ENCODE data around the gene GALNT17. TPM values are rescaled to one million over a fixed set of nuclear protein-coding genes. Genes with fewer than 3 reads are reported as not detected.
"Not testable (repeated sequence)": the region's sequence is repeated elsewhere in the genome, so short reads cannot be mapped to it uniquely, and the experiment has no call there.

GALNT17 gene
- total RNA-seq, 2 experiments from 2014 or later = not detected

GRCh38 chr7:71173955-71174354 is 42.0 kb downstream of the GALNT17 start:
- Mint-ChIP-seq H3K9me3 (ENCODE audit: low read depth) (peaks cover 12% of the 10 kb centered on the region), H3K27ac (no peak overlapping the region), H3K4me3 (no peak overlapping the region), H3K27me3 (no peaks in the 10 kb centered on the region), H3K4me1 (no peaks in the 10 kb centered on the region), H3K36me3 (ENCODE audit: low read depth) (no peaks in the 10 kb centered on the region)
- POLR2A ChIA-PET = no interaction called here
- no peak for DNase-seq
- CTCF ChIA-PET = no interaction called here
- no peak for ATAC-seq
- intact Hi-C loops (cut with DNase I, micrococcal nuclease) = no loop called here

GRCh38 chr7:71182438-71182935 is 50.5 kb downstream of the GALNT17 start:
- Mint-ChIP-seq H3K9me3 (ENCODE audit: low read depth) (peaks cover 8% of the 10 kb centered on the region), H3K27me3 (no peaks in the 10 kb centered on the region), H3K27ac (no peak overlapping the region), H3K4me3 (no peak overlapping the region), H3K36me3 (ENCODE audit: low read depth) (no peaks in the 10 kb centered on the region), H3K4me1 (no peaks in the 10 kb centered on the region)
- no peak for ATAC-seq
- ChIA-PET CTCF (no interaction called here), POLR2A (interaction anchor here (0.6 kb wide), 1 partner anchor 302 kb away, joined by 3 read pairs; no protein-coding TSS in a partner anchor)
- intact Hi-C loops (cut with DNase I, micrococcal nuclease) = no loop called here
- no peak for DNase-seq

GRCh38 chr7:71184136-71184535 is 52.2 kb downstream of the GALNT17 start:
- Mint-ChIP-seq H3K27me3 (no peaks in the 10 kb centered on the region), H3K9me3 (ENCODE audit: low read depth) (peaks cover 16% of the 10 kb centered on the region), H3K36me3 (ENCODE audit: low read depth) (no peaks in the 10 kb centered on the region), H3K4me1 (no peaks in the 10 kb centered on the region), H3K27ac (no peak overlapping the region), H3K4me3 (no peak overlapping the region)
- ATAC-seq (no peak), DNase-seq (no peak)
- ChIA-PET POLR2A (interaction anchor here (0.7 kb wide), 1 partner anchor 219 kb away, joined by 3 read pairs; no protein-coding TSS in a partner anchor), CTCF (no interaction called here)
- intact Hi-C loops (cut with DNase I, micrococcal nuclease) = no loop called here

GRCh38 chr7:71184609-71185008 is 52.7 kb downstream of the GALNT17 start:
- H3K27ac Mint-ChIP-seq = no peak overlapping the region
- ChIA-PET POLR2A (interaction anchor here (0.7 kb wide), 1 partner anchor 218 kb away, joined by 3 read pairs; no protein-coding TSS in a partner anchor), CTCF (no interaction called here)
- intact Hi-C loops (cut with DNase I, micrococcal nuclease) = no loop called here
- H3K27me3 Mint-ChIP-seq = no peaks in the 10 kb centered on the region
- H3K36me3 Mint-ChIP-seq (ENCODE audit: low read depth) = no peaks in the 10 kb centered on the region
- H3K4me3 Mint-ChIP-seq = no peak overlapping the region
- ATAC-seq (no peak), DNase-seq (no peak)
- H3K4me1 Mint-ChIP-seq = no peaks in the 10 kb centered on the region
- peaks cover 21% of the 10 kb centered on the region for H3K9me3 Mint-ChIP-seq (ENCODE audit: low read depth)

- DNase-seq (no peak), ATAC-seq (no peak)
- intact Hi-C loops (cut with DNase I, micrococcal nuclease) = no loop called here
- H3K4me1 Mint-ChIP-seq = no peaks in the 10 kb centered on the region
- CTCF ChIA-PET = no interaction called here
- no peak overlapping the region for H3K4me3 Mint-ChIP-seq
- peaks cover 21% of the 10 kb centered on the region for H3K9me3 Mint-ChIP-seq (ENCODE audit: low read depth)
- H3K27me3 Mint-ChIP-seq = no peaks in the 10 kb centered on the region
- H3K27ac Mint-ChIP-seq = no peak overlapping the region
- POLR2A ChIA-PET = no interaction called here
- H3K36me3 Mint-ChIP-seq (ENCODE audit: low read depth) = no peaks in the 10 kb centered on the region
Observed at GRCh38 chr7:71186535-71187057, 54.7 kb downstream of the GALNT17 start.

GRCh38 chr7:71191771-71192170 is 59.8 kb downstream of the GALNT17 start:
- Mint-ChIP-seq H3K4me1 (no peaks in the 10 kb centered on the region), H3K27me3 (no peaks in the 10 kb centered on the region), H3K27ac (no peak overlapping the region), H3K36me3 (ENCODE audit: low read depth) (no peaks in the 10 kb centered on the region), H3K4me3 (no peak overlapping the region), H3K9me3 (ENCODE audit: low read depth) (peaks cover 24% of the 10 kb centered on the region)
- CTCF ChIA-PET = interaction anchor here (0.7 kb wide), 1 partner anchor 300 kb away, joined by 4 read pairs; no protein-coding TSS in a partner anchor
- POLR2A ChIA-PET = no interaction called here
- ATAC-seq = no peak
- intact Hi-C loops (cut with DNase I, micrococcal nuclease) = no loop called here
- no peak for DNase-seq

- POLR2A ChIA-PET = no interaction called here
- intact Hi-C loops (cut with DNase I, micrococcal nuclease) = no loop called here
- no peak overlapping the region for H3K4me3 Mint-ChIP-seq
- CTCF ChIA-PET = no interaction called here
- no peaks in the 10 kb centered on the region for H3K27me3 Mint-ChIP-seq
- H3K27ac Mint-ChIP-seq = no peak overlapping the region
- H3K4me1 Mint-ChIP-seq = no peaks in the 10 kb centered on the region
- H3K36me3 Mint-ChIP-seq (ENCODE audit: low read depth) = no peaks in the 10 kb centered on the region
- DNase-seq = no peak
- ATAC-seq = no peak
- H3K9me3 Mint-ChIP-seq (ENCODE audit: low read depth) = peaks cover 26% of the 10 kb centered on the region
Observed at GRCh38 chr7:71193099-71193810, 61.3 kb downstream of the GALNT17 start.

- no peaks in the 10 kb centered on the region for H3K4me1 Mint-ChIP-seq
- no peak overlapping the region for H3K4me3 Mint-ChIP-seq
- DNase-seq (no peak), ATAC-seq (no peak)
- no peaks in the 10 kb centered on the region for H3K36me3 Mint-ChIP-seq (ENCODE audit: low read depth)
- ChIA-PET CTCF (interaction anchor here (0.6 kb wide), 1 partner anchor 110 kb away, joined by 3 read pairs; no protein-coding TSS in a partner anchor), POLR2A (no interaction called here)
- H3K27ac Mint-ChIP-seq = no peak overlapping the region
- intact Hi-C loops (cut with DNase I, micrococcal nuclease) = no loop called here
- H3K27me3 Mint-ChIP-seq = no peaks in the 10 kb centered on the region
- peaks cover 11% of the 10 kb centered on the region for H3K9me3 Mint-ChIP-seq (ENCODE audit: low read depth)
Observed at GRCh38 chr7:71198391-71198790, 66.4 kb downstream of the GALNT17 start.

GRCh38 chr7:71198887-71199286 is 66.9 kb downstream of the GALNT17 start:
- intact Hi-C loops (cut with DNase I, micrococcal nuclease) = no loop called here
- Mint-ChIP-seq H3K9me3 (ENCODE audit: low read depth) (peaks cover 11% of the 10 kb centered on the region), H3K27me3 (no peaks in the 10 kb centered on the region), H3K4me1 (no peaks in the 10 kb centered on the region), H3K27ac (no peak overlapping the region), H3K36me3 (ENCODE audit: low read depth) (no peaks in the 10 kb centered on the region), H3K4me3 (no peak overlapping the region)
- ChIA-PET CTCF (no interaction called here), POLR2A (no interaction called here)
- DNase-seq (no peak), ATAC-seq (no peak)

- Mint-ChIP-seq H3K4me3 (no peak overlapping the region), H3K36me3 (ENCODE audit: low read depth) (no peaks in the 10 kb centered on the region), H3K9me3 (ENCODE audit: low read depth) (peaks cover 3% of the 10 kb centered on the region), H3K4me1 (no peaks in the 10 kb centered on the region), H3K27me3 (no peaks in the 10 kb centered on the region), H3K27ac (no peak overlapping the region)
- intact Hi-C loops (cut with DNase I, micrococcal nuclease) = no loop called here
- DNase-seq (no peak), ATAC-seq (no peak)
- CTCF ChIA-PET = no interaction called here
- POLR2A ChIA-PET = no interaction called here
Observed at GRCh38 chr7:71206184-71206583, 74.2 kb downstream of the GALNT17 start.

- ChIA-PET CTCF (no interaction called here), POLR2A (no interaction called here)
- Mint-ChIP-seq H3K4me3 (no peak overlapping the region), H3K36me3 (ENCODE audit: low read depth) (no peaks in the 10 kb centered on the region), H3K9me3 (ENCODE audit: low read depth) (peaks cover 8% of the 10 kb centered on the region), H3K27me3 (no peaks in the 10 kb centered on the region), H3K27ac (no peak overlapping the region), H3K4me1 (no peaks in the 10 kb centered on the region)
- DNase-seq (no peak), ATAC-seq (no peak)
- intact Hi-C loops (cut with DNase I, micrococcal nuclease) = no loop called here
Observed at GRCh38 chr7:71208881-71209280, 76.9 kb downstream of the GALNT17 start.

GRCh38 chr7:71209484-71209883 is 77.5 kb downstream of the GALNT17 start:
- not testable (repeated sequence) for H3K4me3 Mint-ChIP-seq
- POLR2A ChIA-PET = interaction anchor here (0.8 kb wide), 1 partner anchor 153 kb away, joined by 3 read pairs; no protein-coding TSS in a partner anchor

More at GRCh38 chr7:71209484-71209883, 77.5 kb downstream of the GALNT17 start:
- ATAC-seq; DNase-seq; H3K4me1 Mint-ChIP-seq; H3K27ac Mint-ChIP-seq; H3K36me3 Mint-ChIP-seq (ENCODE audit: low read depth); H3K27me3 Mint-ChIP-seq; H3K9me3 Mint-ChIP-seq (ENCODE audit: low read depth); intact Hi-C loops (cut with DNase I, micrococcal nuclease); CTCF ChIA-PET: not testable (repeated sequence)
